Measurements from ENCODE around the gene GTF2H2C.
"Not testable (repeated sequence)": the region's sequence is repeated elsewhere in the genome, so short reads cannot be mapped to it uniquely, and the experiment has no call there.

The GTF2H2C gene

DNA sequence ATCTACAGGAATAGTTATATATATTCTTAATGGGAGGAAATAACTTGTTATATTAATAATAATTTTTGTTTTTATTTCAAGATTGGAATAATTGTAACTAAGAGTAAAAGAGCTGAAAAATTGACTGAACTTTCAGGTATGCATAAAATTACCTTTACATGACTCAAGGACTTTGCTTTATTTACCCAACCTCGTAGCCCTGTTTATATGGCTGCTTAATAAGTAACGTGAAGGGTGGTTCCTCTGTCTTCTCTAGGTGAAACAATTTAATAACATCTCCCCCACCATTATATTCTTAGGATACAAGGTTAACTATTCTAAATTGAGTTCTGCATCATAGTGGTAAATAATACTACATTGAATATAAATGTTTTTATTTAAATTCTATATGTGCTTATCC, 8.1 kb downstream of the GTF2H2C start:
- not testable (repeated sequence) for DNase-seq

DNA sequence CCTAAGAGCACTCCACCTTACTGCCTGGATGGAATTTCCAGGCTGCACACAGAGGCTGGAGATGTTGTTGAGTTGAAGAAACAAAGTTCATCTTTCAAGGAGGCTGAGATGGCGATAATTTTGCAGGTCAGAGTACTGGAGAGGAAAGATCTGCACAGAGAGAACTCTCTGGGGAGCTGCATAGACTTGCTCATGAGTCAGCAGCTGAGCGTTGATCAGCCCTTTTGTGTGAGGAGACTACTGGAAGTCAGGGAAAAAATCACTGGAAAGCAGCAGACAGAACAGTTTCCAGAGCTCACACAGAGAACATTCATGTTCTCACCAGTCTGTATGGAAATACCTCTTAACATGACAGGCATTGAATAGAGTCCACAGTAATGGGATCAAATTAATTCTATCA, 23.4 kb downstream of the GTF2H2C start:
- not testable (repeated sequence) for DNase-seq

DNA sequence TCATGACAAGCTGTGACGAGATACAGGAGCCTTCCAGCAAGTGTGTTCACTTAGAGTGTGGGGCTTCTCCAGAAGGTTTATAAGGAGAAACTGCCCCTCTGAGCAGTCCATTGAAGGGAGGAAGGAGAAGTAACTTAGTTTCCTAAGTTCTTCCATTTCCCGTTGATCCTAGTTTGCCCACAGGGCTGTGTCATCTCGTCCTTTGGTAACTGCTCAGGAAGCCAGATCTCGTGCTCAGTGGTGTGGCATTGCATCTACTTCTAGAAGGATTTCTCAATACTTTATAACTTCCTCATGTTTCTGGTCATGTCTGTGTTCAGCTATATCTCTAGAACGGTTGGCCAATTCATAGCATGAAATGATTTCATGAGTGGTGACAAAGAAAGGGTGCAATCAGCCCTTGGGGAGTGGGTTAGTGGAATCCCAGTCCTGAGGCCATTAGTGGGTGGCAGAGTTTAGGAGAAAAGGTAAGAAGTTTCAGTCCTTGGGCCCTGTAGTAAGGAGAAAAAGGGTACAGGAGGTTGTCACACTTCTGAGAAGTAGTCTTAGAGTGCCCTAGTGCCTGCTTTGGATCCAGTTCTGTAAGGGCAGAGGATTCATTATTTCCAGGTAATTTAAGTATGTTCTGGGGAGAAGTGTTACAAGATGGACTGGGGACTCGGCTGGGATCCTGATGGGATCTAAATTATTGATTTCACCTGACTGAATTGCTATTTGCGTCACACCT, 36.3 kb downstream of the GTF2H2C start:
- not testable (repeated sequence) for DNase-seq

DNA sequence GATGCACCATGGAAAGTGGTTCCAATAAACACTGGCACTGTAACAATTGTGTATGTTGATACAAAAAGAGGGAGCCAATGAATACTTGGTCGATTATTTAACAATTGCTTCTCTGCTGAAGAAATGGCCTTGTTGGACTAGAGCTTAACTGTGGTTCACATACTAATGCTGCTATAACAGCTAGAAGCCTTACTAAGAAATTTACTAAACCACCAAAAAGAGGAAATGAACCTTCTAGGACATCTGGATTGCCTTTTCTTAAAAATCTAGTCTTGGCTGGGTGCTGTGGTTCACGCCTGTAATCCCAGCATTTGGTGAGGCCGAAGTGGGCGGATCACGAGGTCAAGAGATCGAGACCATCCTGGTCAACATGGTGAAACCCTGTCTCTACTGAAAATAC, 42.0 kb downstream of the GTF2H2C start:
- DNase-seq: not testable (repeated sequence)

DNA sequence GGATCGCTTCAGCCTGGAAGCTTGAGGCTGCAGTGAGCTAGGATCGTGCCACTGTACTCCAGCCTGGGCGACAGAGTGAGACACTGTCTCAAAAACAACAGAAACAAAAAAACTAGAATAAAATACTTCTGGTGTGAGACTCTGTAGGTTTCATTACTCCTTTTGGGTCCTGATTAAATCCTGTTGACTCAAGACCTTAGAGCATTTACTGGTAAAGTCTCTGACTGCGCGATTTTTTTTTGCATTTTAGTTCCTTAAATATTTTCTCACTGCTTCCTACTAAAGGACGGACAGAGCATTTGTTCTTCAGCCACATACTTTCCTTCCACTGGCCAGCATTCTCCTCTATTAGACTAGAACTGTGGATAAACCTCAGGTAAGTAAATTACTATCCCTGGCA, 46.8 kb downstream of the GTF2H2C start:
- DNase-seq: not testable (repeated sequence)

DNA sequence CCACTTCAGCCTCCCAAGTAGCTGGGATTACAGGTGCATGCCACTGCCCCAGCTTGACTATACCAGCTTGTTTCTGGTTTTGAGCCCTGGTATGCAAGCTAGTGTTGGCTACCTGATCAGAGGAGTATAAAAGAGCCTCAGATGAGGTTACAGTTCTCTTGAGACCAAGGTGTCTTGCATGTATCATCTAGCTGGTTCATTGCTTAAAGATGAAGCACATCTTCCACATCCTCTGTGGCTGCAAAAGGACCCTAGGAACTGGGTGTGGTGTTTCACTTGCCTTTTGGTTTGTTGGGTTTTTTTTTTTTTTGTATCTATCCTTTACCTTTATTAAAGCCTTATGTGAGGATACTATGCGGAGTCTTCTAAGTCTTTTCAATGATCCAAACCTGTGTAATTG, 47.8 kb downstream of the GTF2H2C start:
- DNase-seq: not testable (repeated sequence)

DNA sequence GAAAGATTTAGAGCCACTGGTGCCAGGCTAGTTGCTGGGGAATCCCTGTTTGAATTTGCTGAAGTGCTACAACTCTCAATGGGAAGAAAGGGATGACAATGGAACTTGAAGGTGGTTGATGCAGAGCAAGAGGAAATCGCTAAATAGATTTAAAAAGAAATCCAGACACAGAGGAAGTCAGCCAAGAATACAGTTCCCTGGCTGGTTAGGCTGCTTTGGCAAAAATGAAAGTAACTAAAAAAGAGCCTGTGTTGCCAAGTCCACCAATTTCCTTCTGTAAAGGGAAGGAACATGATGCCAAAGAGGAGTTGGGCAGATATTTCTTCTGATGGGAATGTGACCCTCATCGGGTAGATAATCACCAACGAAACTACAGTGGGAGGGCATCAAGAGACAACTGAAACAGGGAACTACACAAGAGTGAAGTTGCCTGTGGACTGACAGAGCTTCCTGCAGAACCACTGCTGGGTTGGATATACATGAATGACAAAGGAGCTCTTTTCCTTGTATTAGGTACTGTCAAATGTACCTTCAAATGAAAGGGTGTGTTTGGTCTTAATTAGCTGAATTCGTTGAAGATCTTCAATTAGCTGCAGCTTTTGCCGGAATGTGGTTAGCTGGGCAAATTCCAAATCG, 49.0 kb downstream of the GTF2H2C start:
- not testable (repeated sequence) for DNase-seq

DNA sequence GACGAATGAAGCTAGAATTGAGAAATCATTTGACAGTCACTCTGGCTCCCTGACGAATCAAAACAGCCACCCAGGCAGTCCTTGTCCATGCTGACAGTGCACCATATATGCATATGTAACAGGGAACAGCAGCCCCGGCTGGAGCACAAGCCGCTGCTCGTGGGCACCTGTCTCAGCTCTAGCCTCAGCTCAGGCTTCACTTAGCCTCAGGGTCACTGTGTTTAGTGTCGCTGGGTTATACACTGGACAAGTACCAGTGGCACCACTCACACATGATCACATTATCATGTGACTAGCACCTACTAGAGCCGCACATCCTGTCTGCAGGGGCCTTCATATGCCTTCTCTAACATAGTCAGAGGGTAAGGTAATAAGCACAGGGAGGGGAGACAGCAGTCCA, 54.9 kb downstream of the GTF2H2C start:
- DNase-seq: not testable (repeated sequence)

DNA sequence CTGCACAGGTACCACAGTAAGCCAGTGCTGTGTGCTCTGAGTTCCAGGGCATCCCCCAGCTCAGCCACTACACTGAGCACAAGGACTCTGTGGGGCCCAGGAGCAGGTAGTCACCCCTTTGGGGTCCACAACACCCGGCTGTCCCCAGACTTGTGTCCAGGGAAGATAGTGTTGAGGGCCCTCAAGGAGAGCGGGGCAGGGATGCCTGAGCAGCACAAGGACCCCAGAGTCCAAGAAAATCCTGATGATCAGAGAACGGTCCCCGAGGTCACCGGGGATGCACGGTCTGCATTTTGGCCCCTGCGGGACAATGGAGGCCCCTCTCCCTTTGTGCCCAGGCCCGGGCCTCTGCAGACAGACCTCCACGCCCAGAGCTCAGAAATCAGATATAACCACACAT, 71.9 kb downstream of the GTF2H2C start:
- DNase-seq: not testable (repeated sequence)
